SH-SY5Y (cell line): ENCODE data around the gene TRABD2B.

Experiments
- GATA2 ChIP-seq: IDR thresholded peaks from 2 replicates; pipeline ENCODE4 v1.6.1; 2011; ENCODE audit warnings: mild to moderate bottlenecking, low read depth, low read length
- GATA3 ChIP-seq: IDR thresholded peaks from 2 replicates; pipeline ENCODE4 v1.6.1; 2011; ENCODE audit warnings: low read depth, mild to moderate bottlenecking, low read length, moderate library complexity

TRABD2B gene

GRCh38 chr1:48006264-48006663 lies 9.1 kb upstream of the TRABD2B start:
- no peak for TF ChIP-seq GATA3
- TF ChIP-seq GATA2 = no peak

DNA sequence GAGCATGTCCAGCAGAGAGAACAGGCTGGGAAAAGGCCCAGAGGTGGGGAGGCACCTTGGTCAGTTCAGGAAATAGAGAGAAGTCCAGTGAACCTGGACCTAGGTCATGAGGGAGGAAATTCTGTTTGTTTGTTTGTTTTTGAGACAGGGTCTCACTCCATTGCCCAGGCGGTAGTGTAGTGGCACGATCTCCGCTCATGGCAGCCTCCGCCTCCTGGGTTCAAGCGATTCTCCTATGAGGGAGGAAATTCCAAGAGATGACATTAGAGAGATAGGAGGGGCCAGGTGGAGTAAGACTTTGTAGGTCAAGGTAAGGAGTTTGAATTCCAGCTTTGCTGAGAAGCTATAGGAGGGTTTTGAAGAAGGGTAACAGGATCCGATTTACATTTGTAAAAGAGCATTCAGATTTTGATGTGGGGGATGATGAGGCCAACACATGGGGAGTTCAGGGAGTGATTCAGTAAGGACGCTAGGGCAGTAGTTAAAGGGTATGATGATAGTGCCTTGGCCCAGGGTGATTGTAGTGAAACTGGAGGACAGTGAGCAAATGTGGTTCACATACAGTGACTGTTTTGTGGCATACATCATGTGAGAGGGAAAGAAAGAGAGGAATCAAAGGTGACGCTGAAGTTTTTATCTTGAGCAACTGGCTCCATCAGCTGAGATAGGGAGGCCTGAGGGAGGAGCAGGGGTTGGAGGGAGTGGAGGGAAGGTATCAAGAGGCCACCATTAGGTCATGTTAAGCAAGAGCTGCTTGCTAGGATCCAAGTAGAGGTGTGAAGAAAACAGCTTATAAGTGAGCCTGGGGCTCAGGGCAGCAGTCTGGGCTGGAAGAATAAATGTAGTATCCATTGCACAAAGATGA lies 8.3 kb upstream of the TRABD2B start:
- no peak for TF ChIP-seq GATA3
- TF ChIP-seq GATA2 = no peak

DNA sequence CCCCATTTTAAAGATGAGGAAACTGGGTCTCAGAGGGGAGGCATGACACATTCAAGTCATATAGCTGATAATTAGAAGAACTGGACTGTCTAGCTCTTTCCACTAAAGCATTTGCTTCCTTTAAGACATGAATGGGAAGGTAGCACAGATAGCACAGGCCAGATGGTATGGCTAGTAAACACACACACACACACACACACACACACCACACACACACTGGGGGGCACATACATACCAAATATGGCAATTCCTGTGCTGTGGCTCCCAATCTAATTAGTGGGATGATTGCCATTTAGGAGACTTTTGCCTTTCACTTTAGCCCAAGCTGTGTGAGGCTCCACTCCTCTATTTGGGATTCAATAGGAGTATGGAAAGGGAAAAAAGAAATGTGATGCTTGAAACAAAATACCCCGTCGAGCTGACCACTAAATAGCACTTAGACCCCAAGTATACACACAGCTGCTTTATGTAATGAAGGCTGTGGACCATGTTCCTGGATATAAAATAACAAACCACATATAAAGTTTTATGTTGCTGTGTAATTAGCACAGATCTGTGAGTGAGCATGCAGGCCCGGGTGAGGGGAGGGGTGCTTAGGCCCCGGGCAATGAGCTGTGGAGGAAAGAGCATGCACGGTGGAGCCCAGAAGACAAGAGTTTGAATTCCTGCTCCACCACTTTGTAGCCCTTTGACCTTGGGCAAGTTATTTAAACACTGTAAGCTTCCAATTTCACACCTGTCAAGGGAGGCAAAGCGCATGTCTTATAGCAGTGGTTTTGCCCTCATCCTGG lies 6.8 kb upstream of the TRABD2B start:
- TF ChIP-seq GATA3 (no peak), GATA2 (no peak)

- TF ChIP-seq GATA3 (no peak), GATA2 (no peak)
These were observed 5.0 kb upstream of the TRABD2B start for GRCh38 chr1:48002142-48002541.

GRCh38 chr1:48001696-48002095 lies 4.5 kb upstream of the TRABD2B start:
- no peak for TF ChIP-seq GATA3
- TF ChIP-seq GATA2 = no peak

- TF ChIP-seq GATA3 = no peak
- no peak for TF ChIP-seq GATA2
These were observed 3.7 kb upstream of the TRABD2B start for GRCh38 chr1:48000883-48001282.

DNA sequence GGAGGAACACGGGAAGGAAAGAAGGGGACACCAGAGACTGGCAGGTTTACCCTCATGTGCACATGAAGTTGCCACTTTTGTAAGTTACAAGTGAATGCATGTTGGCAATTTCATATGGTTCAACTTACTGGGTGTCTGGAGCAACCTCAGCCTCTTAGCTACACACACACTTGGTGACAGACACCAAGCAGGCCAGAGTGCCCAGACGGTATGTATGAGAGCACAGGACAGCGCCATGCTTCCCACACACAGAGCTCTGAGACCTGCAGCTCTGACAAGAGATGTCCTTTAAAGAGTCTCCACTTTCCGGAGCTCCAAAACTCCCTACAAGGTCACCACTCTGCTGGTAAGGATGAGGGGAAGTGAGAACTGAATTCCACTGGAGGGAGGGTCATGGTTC lies 1.9 kb upstream of the TRABD2B start:
- TF ChIP-seq GATA3 (no peak), GATA2 (no peak)

DNA sequence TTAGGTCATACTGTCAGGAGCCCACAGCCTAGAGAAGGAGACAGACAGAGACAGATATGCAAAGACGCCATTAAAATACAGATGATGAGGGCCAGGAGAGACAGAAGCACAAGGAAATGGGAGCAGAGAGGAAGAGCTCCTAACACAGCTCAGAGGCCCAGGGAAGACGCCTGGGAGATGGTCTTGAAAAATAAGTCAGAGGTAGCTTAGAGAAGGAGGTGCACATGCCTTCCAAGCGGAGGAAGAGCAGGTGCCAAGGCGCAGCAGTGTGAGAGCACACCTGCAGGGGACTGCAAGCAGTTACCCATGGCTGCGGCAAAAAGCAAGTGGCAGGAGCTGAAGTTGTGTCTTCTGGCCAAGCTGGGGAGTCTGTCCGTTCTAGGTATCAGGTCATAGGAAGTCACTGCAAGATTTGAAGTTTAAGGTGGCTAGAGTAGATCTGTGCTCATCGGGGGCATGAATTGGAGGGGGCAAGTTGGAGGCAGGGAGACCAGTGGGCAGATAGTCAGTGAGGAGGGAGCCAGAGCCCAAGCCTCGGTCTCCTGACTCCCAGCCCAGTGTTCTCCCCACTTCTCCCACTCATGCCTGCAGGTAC lies 1.3 kb upstream of the TRABD2B start:
- TF ChIP-seq GATA3 = no peak
- no peak for TF ChIP-seq GATA2

GRCh38 chr1:47996406-47997226 lies 569 bp downstream of the TRABD2B start:
- no peak for TF ChIP-seq GATA3
- no peak for TF ChIP-seq GATA2

- TF ChIP-seq GATA3 (no peak), GATA2 (no peak)
These were observed 1.2 kb downstream of the TRABD2B start for GRCh38 chr1:47996060-47996405.

DNA sequence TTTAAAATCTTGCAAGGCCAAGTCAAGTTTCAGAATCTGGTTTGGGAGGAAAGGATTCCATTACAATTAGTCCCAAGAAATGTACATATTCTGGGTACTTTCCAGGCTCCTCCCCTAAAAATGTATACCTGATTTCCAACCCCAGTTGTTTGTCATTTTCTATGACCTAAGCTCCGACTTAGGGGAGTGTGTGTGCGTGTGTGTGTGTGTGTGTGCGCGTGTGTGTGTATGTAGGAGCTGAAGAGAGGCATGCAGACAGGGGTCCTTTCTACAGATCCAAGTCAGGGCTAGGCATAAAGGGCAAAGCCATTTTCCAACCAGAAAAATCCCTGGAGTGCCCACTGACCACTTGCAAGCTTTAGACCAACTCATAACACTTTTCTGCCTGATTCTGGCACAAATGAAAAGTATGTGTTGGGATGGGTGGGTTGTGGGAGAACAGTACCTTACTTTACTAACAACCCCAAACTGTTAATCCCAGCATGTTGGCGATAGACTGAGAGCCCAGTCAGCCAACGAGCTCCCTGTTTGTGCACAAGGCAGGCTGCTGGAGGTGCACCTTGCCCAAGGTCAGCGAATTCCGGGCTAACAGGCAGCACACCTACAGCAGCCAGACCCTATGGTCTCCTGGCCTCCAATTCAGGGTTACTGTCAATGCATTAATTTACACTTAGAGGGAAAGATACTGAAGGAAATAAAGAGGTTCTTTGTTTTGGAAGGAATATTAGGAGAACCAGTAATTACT lies 1.7 kb downstream of the TRABD2B start:
- TF ChIP-seq GATA2 (no peak), GATA3 (no peak)

DNA sequence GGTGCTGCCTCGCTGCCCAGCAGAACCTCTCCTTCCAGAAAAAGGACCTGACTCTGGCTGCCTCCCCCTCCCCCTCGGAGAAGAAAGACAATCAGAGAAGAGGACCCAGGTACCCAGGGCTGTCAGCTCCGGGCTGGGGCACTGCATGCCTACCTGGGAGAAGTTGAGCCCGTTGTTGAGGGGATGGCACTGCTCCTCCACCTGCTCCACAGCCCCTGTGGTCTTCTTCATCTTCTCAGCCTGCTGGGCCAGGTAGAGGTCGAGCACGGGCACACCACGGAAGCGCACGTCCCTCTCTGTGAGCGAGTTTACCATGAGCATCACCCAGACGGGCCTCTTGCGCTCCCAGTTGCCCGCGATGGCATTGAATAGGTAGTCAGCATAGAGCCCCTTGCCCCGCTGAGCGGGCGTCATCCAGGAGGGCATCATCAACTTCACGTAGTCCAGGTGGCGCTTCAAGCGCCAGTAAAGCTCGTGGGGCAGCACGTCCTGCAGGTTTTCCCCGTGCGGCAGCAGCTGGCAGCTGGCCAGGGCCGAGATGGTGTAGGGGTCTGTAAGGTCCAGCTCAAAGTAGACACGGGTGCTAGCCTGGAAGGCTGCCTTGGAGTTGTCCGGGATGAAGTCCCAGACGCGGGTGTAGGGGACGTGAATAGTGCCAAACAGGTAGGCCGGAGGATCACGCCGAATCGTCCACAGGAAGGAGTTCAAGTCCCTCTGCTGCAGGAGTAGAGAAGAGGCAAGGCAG lies 3.1 kb downstream of the TRABD2B start:
- no peak for TF ChIP-seq GATA2
- no peak for TF ChIP-seq GATA3

- TF ChIP-seq GATA3 = no peak
- TF ChIP-seq GATA2 = no peak
These were observed 3.8 kb downstream of the TRABD2B start for GRCh38 chr1:47993416-47993740.
